Left colon (tissue), 2 donors: ENCODE data around the gene TMC3. TPM values are rescaled to one million over a fixed set of nuclear protein-coding genes. Genes with fewer than 3 reads are reported as not detected.

Experiments used
- ATAC-seq: fragments of 200-7000 bp; cut with Tn5 transposase; one replicate; pipeline ENCODE4 v1.9.1; 2020; ENCODE audit warnings: mild to moderate bottlenecking, moderate library complexity
- DNase-seq, 2 donors: peaks; one replicate each; pipeline ENCODE4 v3.0.0-alpha.2; 2020
- intact Hi-C, 2 donors: fragments of 100-400 bp; cut with DNase I in 1 of 2; cut with micrococcal nuclease in 1 of 2; formaldehyde crosslinking; loops; one replicate each; pipeline versions ENCODE4 v1.11.2 to v1.14.0; 2022; cut with DNase I, micrococcal nuclease
- total RNA-seq, 2 donors: library from RNA; stranded (reverse); fragmentation: NEBNext Ultra II Directional; extraction: Animal tissue kit (Norgen Biotek cat#: 25700); gene quantifications; one replicate each; pipeline ENCODE4 v1.2.1, GENCODE V29; 2021
- donor health status: DM: no; HTN: no; CAD: no.
- donor health status: DM: yes; HTN: yes; CAD: no.

Gene TMC3
- total RNA-seq, 2 donors from 2014 or later = not detected

DNA sequence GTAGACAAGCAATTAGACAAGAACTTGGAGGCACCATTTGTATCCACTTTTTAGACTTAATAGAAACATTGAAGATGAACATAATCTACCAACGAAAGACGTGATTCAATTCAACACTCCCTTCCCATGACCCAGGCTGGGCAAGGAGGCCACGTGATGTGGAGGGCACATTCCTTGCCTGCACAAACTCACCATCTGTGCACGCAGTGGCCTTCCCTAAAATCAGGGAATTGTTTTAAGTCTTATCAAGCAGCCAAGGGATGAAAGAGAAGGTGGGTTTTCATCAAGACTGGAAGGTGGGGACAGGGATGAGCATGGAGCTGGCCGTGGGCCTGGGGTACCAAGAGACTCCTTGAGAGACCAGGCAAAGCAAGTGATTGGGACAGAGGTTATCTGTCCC lies 63.5 kb downstream of the TMC3 start:
- DNase-seq (no peak), ATAC-seq (no peak)
- intact Hi-C loops = no loop called here

GRCh38 chr15:81309647-81310450 lies 64.2 kb downstream of the TMC3 start:
- ATAC-seq = no peak
- intact Hi-C loops = no loop called here

DNA sequence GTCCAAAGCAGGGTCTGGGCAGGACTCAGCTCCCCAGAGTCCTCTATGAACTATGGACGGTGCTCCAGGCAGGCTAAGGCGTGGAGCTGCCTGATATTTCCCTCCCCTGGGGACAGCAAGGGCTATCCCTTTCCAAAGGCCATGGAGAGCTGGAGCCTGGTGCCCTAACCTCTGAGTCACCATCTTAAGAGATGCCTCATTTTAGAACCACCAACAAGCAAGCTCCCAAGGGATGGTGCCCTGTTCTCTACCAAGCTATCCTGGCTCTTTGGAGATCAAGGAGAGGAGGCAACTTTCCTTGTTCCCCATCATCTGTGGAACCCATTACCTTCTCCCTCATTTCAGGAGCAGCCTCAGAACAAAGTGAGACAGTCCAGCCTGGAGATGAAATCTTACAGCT lies 65.8 kb downstream of the TMC3 start:
- DNase-seq = no peak
- no peak for ATAC-seq
- intact Hi-C loops = no loop called here

More at GRCh38 chr15:81309647-81310450, 64.2 kb downstream of the TMC3 start:
- no peak for DNase-seq

DNA sequence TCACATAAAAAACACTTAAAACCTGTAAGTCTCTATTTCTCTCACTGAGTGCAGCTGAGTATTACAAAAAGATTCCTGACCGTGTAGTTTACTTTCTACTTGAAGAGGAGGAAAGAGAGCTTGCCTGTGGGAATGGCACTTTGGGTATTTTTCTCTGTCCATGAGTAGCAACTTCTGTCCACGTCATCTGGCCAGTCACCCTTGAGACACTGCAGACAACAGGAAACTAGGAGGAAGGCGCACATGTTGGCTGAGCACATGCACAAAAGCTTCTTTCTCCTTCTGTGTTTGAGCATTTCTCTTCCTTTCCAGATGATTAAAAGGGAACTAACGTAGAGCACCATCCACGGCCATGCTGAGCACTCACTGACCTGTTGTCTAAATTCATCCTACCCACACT lies 69.8 kb downstream of the TMC3 start:
- intact Hi-C loops = no loop called here
- ATAC-seq (no peak), DNase-seq (no peak)

- ATAC-seq = no peak
- intact Hi-C loops = no loop called here
- DNase-seq = peak in 1 of 2 donors; percentile 5
Measured at GRCh38 chr15:81303244-81304225, 70.5 kb downstream of the TMC3 start.

DNA sequence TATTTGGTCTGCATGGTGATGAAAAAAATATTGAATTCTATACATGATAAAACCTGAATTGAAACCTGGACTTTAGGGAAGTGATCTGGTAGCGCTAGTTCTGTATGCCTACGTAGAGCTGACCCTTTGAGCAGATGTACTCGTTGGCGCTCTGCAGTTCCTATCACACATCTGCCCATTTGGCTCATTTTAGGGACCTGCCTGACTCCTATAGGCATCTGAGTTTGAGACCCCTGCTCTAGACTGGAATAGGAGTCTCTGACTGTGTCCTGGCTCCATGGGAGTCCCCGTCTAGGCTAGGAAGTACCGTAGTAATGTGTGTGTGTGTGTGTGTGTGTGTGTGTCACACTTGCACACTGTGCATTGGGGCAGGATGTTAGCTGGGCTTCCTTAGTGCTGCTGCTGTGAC lies 71.3 kb downstream of the TMC3 start:
- no peak for ATAC-seq
- DNase-seq = peak in 1 of 2 donors; percentile 15
- intact Hi-C loops = no loop called here

- ATAC-seq = peak; percentile 53
- intact Hi-C loops = no loop called here
- peak in 1 of 2 donors; percentile 37 for DNase-seq
Measured at GRCh38 chr15:81301815-81302399, 72.1 kb downstream of the TMC3 start.

DNA sequence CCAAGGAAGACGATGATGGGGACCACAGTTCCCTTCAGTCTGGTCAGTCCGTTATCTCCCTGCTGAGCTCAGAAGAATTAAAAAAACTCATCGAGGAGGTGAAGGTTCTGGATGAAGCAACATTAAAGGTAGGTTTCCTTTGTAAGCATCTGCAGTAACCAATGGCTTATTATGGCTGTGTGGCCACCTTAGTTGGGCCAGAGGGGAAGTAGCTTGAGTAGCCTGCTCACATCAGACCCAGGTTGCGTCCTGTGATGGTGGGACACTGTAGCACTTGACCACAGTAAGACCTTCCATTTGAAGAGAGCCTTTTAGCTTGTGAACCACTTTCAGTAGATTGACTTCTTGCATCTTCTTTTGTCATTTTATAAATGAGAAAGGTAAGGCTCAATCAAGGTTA lies 72.6 kb downstream of the TMC3 start:
- ATAC-seq (no peak), DNase-seq (peak in 1 of 2 donors; percentile 2)
- intact Hi-C loops = no loop called here

- ATAC-seq (no peak), DNase-seq (no peak)
- intact Hi-C loops = no loop called here
Measured at GRCh38 chr15:81299630-81300273, 74.3 kb downstream of the TMC3 start.

DNA sequence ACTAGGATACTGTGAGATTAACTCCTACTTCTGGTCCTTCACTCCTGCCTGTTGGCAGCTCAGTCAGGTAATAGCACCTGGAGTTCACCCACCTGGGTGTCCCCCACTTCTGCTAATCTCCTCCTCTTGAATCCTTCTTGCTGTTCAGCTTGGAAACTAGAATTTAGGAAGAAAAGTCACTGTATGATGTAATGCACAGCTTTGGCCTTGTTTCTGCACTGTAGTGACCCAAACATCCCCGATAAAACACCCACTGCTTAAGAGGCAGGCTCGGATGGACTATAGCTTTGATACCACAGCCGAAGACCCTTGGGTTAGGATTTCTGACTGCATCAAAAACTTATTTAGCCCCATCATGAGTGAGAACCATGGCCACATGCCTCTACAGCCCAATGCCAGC lies 74.9 kb downstream of the TMC3 start:
- DNase-seq (no peak), ATAC-seq (no peak)
- intact Hi-C loops = no loop called here

DNA sequence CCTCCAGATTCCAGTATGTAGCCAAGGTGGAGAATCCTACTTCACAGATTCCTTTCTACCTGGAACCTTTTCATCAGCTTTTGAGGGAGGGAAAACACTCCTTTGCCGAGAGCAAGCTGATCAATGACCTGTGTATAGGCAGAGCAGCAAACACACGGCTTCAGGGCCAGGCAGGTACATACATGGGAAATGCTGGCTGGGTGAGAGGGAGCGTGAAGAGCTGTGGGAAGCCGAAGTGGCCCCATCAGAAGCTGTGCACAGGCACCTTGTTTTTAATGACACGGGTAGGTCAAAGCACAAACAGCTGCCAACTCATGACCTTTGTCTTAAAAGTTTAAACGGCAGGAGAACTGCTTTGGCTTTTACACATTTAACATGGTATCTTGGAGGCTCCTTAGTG lies 75.4 kb downstream of the TMC3 start:
- intact Hi-C loops = no loop called here
- DNase-seq (no peak), ATAC-seq (no peak)

DNA sequence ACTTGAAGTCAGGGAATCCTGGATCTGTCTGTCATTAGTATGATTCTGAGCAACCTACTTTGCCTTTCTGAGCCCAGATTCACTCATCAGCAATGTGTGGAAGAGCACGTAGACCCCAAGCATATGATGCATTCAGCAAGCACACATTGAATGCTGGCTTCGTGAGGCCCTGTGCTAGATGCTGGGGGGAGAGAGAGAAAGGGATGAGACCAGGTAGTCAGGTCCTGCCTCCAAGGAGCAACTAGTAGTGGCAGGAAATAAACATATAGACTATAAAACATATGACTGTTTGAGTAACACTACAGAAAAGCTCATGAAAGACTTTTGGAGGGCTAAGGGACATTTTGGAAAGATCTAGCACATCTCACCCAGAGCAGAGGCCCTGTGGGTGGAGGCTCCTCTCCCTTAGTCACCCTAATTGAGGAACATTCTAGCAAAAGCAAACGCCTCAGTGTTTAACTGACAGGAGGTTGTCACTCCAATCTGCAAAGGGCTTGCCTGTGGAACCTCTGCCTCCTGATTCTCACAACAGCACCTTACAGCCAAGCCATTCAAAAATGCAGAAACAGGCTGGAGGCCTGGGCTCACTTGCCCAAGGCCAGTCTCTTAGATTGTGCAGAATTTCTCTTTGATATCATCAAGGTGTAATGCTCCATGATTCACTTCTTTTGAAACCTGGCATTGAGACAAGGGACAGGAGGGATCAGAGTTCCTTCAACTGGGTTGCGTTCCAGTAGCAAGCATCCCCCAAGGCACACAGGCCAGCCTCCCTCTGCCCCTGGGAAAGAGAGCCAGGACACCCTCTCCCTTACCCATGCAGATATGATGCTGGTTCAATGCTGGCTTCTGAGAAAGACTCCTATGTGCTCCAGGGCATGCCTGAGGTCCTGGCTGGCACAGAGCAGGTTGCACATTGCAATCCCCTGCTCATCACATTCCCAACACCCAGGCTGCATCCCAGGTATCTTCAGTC lies 76.1 kb downstream of the TMC3 start:
- DNase-seq (no peak), ATAC-seq (no peak)
- intact Hi-C loops = no loop called here

- ATAC-seq (no peak), DNase-seq (no peak)
- intact Hi-C loops = no loop called here
Measured at GRCh38 chr15:81297147-81297572, 76.9 kb downstream of the TMC3 start.

GRCh38 chr15:81296673-81297072 lies 77.3 kb downstream of the TMC3 start:
- peak; percentile 65 to 68 for DNase-seq
- ATAC-seq = peak; percentile 38
- intact Hi-C loops = no loop called here

DNA sequence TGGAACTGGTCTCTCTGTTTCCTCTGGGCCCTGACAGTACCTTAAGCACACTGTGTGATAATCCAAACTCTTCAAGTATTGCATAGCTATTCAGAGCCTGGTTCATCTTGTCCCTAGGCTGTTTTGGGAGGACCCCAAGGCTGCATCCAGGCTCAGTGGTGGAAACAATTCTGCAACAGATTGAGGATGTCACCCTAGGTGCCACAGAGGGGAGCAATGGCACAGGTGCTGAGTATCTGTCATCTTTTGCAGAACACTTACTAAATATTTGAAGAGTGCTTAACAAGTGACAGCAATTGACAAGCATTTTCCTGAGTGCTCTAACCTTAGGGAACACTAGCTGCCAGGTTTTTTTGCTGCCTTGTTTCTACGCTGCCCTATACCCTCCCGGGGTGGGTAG lies 77.8 kb downstream of the TMC3 start:
- ATAC-seq (no peak), DNase-seq (no peak)
- intact Hi-C loops = no loop called here

DNA sequence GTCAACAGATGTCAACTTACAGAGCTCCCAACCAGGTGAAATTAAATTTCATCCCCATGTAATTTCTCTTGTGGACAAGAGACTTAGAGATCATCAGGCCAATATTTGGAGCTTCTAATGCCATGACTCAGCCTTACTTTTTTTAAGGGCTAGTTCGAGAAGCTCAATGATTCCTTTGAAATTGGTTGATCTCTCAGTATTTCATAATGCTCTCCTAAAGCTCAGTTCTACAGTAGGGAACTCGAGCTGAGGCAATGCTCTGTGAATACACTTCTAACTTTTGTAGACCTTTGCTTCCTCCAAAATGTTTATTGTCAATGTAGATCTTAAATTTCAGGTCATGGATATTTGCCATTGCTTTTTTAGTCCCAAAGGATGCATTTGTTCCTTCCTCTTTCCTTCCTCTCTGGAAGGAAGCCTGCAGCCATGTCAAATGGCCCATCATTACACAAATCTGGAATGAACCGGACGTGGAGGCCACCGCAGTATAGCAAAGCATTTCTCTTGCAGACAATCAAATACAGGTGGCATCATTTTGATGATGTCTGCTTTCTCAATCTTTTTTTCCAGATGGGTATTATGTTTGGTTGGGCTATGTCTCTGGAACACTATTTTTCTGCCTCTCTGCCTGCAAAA lies 78.4 kb downstream of the TMC3 start:
- no peak for DNase-seq
- intact Hi-C loops = no loop called here
- no peak for ATAC-seq

DNA sequence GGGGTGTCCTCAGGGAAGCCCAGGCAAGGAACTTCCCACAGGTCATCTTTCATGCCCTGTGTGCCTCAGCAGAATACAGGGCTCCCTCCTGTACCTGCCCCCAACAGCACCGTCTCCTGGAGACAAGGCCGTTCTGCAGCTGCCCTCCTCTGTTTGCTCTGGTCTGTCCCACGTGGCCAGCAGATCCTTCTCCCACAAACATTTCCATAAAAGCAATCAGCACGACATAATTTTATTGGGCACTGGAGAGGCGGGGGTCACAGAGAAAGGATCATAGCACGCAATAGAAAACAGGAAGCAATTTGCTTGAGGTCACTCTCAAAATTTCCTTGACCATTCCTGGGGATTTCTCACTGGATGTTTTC lies 79.5 kb downstream of the TMC3 start:
- ATAC-seq = peak; percentile 79
- peak; percentile 45 to 50 for DNase-seq
- intact Hi-C loops = no loop called here
